Measurements from ENCODE around the gene PLEKHF1.

- TF ChIP-seq EZH2 (IDR thresholded peaks at IDR 0.05; ENCODE audit: insufficient read depth, poor library complexity, severe bottlenecking) (no peak), EZH2phosphoT487 (IDR thresholded peaks at IDR 0.05; ENCODE audit: insufficient read depth, low read depth) (no peak)
Observed at GRCh38 chr19:29690842-29691241, 25.6 kb downstream of the PLEKHF1 start.

Data from GM23248 (cell line).